NT2/D1 (cell line): Measurements from ENCODE around the gene DDX18.

Source experiments
- DNase-seq: peaks from one replicate; pipeline ENCODE4 v3.0.0-alpha.2; 2011; ENCODE audit warnings: low read depth, low spot score
- H3K27me3 ChIP-seq: 2 replicates; pipeline ENCODE4 v1.6.0; 2011; ENCODE audit warnings: mild to moderate bottlenecking; ENCODE audit not compliant: insufficient read length, insufficient read depth
- H3K36me3 ChIP-seq: 2 replicates; pipeline ENCODE4 v1.6.1; 2011; ENCODE audit warnings: mild to moderate bottlenecking, low read length, mixed read lengths; ENCODE audit not compliant: insufficient read depth, insufficient read length
- H3K4me1 ChIP-seq: 2 replicates; pipeline ENCODE4 v1.5.1; 2011; ENCODE audit not compliant: insufficient read depth, insufficient read length
- H3K4me3 ChIP-seq: 2 replicates; pipeline ENCODE4 v1.5.1; 2011; ENCODE audit warnings: low read depth; ENCODE audit not compliant: insufficient read length
- H3K9ac ChIP-seq: 2 replicates; pipeline ENCODE4 v1.6.0; 2011; ENCODE audit warnings: low read depth; ENCODE audit not compliant: insufficient read length
- H3K9me3 ChIP-seq: 2 replicates; pipeline ENCODE4 v1.5.1; 2011; ENCODE audit warnings: mild to moderate bottlenecking, low read length; ENCODE audit not compliant: insufficient read depth
- SUZ12 ChIP-seq: IDR thresholded peaks from 2 replicates; pipeline ENCODE4 v1.6.1; 2011; ENCODE audit not compliant: insufficient read length, insufficient read depth; ENCODE audit errors: extremely low read depth
- YY1 ChIP-seq: IDR thresholded peaks from 2 replicates; pipeline ENCODE4 v1.6.1; 2011; ENCODE audit not compliant: insufficient read length, insufficient read depth
- ZNF274 ChIP-seq: IDR thresholded peaks from 2 replicates; pipeline ENCODE4 v1.6.1; 2011; ENCODE audit warnings: mild to moderate bottlenecking, low read depth, low read length

Gene DDX18

DNA sequence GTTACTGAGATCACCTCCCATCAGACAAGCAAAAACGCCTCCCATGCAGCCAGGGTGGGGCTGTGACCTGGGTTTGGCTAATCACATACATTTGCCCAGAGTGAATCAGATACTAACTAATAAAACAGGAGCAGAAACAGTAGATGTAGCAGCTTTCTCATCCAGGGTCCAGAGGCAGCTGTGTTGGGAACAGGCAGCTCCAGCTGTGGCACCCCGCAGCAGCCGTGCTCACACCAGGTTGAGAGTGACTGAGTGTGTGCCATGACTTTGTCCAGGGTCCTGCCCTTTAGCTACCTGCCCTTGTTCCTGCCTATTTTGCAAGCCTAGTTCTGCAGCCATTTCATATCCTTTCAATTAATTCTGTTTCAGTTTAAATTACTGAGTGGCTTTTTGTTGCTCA lies 20.5 kb downstream of the DDX18 start:
- no peak for DNase-seq
- no peaks in the 10 kb centered on the region for H3K4me1 ChIP-seq
- no peak overlapping the region for H3K9ac ChIP-seq
- TF ChIP-seq YY1, result no peak
- no peak for TF ChIP-seq SUZ12
- TF ChIP-seq ZNF274, result no peak
- H3K4me3 ChIP-seq, result no peak overlapping the region
- H3K9me3 ChIP-seq, result no peaks in the 10 kb centered on the region
- peaks cover 8% of the 10 kb centered on the region for H3K27me3 ChIP-seq
- peaks cover 39% of the 10 kb centered on the region for H3K36me3 ChIP-seq

DNA sequence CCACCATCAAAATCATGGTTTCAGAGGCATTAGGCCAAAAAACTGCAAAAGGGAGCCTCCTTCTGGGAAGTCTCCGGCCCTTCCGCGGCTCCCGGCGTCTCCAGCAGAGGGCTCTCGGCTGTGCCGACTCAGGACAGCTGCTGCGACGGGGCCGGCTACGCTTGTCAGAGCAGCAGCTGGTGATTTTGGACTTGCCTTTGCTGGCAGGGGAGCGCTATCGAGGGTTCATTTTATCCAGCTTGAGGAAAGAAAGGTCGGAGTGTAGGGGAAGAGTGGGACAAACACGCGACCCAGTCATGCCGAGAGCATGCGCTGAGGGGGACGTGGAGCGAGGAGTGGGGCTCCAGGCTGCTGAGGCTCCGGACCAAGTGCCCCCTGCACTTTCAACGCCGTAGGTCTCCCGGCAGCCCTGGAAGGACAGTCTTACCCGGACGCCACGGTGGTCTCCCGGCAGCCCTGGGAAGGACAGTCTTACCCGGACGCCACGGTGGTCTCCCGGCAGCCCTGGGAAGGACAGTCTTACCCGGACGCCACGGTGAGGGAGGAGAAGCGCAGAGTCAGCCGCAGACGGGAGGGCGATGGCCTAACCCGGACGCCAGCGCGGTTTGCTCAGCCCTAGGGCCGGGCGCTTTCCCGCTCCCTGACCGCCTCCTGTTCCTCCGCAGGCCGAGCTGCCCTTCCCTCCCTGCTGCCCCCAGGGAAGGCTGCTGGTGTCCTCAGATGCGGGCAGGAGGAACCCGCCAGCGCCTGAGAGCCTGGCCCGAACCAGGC lies 21.7 kb downstream of the DDX18 start:
- Histone ChIP-seq H3K9ac (peak overlapping the region; percentile 68), H3K4me3 (peak overlapping the region; percentile 27), H3K27me3 (peaks cover 8% of the 10 kb centered on the region), H3K4me1 (no peaks in the 10 kb centered on the region), H3K36me3 (peaks cover 27% of the 10 kb centered on the region), H3K9me3 (no peaks in the 10 kb centered on the region)
- TF ChIP-seq SUZ12 (no peak), ZNF274 (no peak), YY1 (no peak)
- DNase-seq, result peak; percentile 79

DNA sequence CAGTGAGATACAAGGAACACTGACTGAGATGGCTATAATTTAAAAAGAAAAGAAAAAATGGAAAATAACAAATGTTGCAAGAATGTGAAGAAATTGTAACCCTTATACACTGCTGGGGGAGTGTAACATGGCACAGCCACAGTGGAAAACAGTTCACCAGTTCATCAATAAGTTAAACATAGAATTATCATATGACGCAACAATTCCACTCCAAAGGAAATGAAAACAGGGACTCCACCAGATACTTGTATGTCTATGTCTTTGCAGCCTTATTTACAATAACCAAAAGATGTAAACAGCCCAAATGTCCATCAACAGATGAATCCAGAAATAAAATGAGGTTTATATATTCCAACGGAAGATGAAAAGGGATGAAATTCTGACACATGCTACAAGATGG lies 30.8 kb downstream of the DDX18 start:
- no peak for DNase-seq
- Histone ChIP-seq H3K36me3 (no peaks in the 10 kb centered on the region), H3K4me3 (no peak overlapping the region), H3K27me3 (no peaks in the 10 kb centered on the region), H3K4me1 (no peaks in the 10 kb centered on the region), H3K9me3 (peaks cover 10% of the 10 kb centered on the region; the same call in 1 of the 2 replicates), H3K9ac (no peak overlapping the region)
- TF ChIP-seq YY1, result no peak
- TF ChIP-seq SUZ12, result no peak
- no peak for TF ChIP-seq ZNF274

DNA sequence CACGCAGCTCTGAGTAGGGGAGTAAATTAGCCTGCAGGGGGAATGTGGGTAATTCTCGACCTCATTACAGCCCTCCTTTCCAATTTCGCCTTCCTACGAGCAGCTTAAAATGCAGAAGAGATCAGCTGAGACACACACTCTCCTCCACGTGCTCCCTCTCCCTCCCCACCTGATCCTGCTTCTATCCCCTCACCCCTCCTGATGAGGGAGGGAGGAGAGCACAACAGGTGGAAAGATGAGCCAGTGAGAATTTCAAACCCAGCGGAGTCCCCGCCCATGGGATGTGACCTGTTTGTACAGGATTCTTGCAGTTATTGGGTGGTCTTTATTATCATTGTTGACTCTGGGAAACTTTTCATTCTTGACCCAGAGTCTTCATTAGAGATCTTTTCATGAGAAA lies 35.5 kb downstream of the DDX18 start:
- no peak overlapping the region for H3K9ac ChIP-seq
- no peak overlapping the region for H3K4me3 ChIP-seq
- no peaks in the 10 kb centered on the region for H3K36me3 ChIP-seq
- H3K4me1 ChIP-seq, result no peaks in the 10 kb centered on the region
- TF ChIP-seq ZNF274 (no peak), YY1 (no peak), SUZ12 (no peak)
- H3K9me3 ChIP-seq, result peaks cover 10% of the 10 kb centered on the region; the same call in 1 of the 2 replicates
- DNase-seq, result no peak
- H3K27me3 ChIP-seq, result no peaks in the 10 kb centered on the region

DNA sequence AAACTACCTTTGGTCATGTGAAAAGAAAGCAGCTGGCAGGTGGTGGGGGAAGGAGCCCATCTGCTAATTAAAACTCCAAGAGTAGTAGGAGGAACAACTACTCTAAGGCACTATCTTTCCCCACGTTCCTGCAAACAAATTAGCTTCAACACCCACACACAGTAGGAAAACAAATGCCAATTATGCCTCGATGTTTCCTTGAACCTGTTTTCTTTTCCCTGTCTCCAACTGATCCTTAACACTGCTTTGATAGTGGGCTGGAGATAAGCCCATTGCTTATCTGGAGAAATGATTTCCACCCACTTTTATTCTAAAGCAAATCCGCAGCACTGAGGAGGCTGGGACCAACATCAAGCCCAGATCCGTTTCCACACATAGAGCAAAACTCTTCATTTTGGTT lies 36.0 kb downstream of the DDX18 start:
- no peak for DNase-seq
- no peaks in the 10 kb centered on the region for H3K27me3 ChIP-seq

DNA sequence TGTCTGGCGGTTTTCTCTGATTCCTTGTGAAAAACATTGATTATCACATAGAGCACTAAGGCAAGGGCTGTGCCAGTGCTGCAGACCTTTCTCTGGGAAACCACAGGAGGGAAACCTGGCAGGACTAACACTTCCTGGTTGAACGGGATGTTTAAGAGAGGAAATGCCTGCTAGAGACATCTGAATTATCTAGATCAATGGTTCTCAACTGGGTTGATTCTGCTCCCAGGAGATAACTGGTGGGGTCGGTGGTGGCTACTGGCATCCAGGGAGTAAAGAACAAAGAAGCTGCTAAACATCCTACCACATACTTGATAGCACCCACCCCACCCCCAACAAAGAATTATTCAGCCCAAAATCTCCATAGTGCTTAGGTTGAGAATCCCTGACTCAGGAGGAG lies 37.5 kb downstream of the DDX18 start:
- DNase-seq, result no peak

More for the DNA sequence above, 36.0 kb downstream of the DDX18 start:
- H3K4me3 ChIP-seq, result no peak overlapping the region
- no peaks in the 10 kb centered on the region for H3K4me1 ChIP-seq
- TF ChIP-seq SUZ12 (no peak), ZNF274 (no peak), YY1 (no peak)
- no peak overlapping the region for H3K9ac ChIP-seq
- peaks cover 10% of the 10 kb centered on the region; the same call in 1 of the 2 replicates for H3K9me3 ChIP-seq
- H3K36me3 ChIP-seq, result no peaks in the 10 kb centered on the region

DNA sequence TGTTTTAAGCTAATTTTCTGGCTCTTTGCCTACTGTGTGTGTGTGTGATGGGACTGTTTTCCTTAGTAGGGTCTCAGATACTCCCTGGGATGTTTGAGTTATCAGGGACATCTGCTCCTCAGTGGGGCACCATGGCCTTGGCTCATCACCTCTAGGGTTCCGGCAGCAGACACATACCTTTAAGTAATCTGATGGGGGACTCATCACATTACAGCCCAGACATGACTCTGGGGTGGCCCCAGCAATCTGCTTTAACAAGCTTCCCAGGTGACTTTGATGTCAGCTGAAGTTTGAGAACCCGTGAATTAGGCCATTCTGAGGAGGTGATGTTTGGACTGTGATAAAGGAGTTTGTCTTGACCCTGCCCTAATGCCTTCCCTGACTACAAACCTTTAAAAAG lies 38.8 kb downstream of the DDX18 start:
- H3K36me3 ChIP-seq, result no peaks in the 10 kb centered on the region
- no peak overlapping the region for H3K9ac ChIP-seq
- no peaks in the 10 kb centered on the region for H3K9me3 ChIP-seq
- TF ChIP-seq SUZ12, result no peak
- TF ChIP-seq ZNF274, result no peak
- no peak for TF ChIP-seq YY1
- H3K27me3 ChIP-seq, result no peaks in the 10 kb centered on the region
- H3K4me3 ChIP-seq, result no peak overlapping the region
- no peak for DNase-seq
- H3K4me1 ChIP-seq, result no peaks in the 10 kb centered on the region

More for the DNA sequence above, 37.5 kb downstream of the DDX18 start:
- Histone ChIP-seq H3K27me3 (no peaks in the 10 kb centered on the region), H3K4me3 (no peak overlapping the region), H3K9me3 (peaks cover 10% of the 10 kb centered on the region; the same call in 1 of the 2 replicates), H3K4me1 (no peaks in the 10 kb centered on the region), H3K36me3 (no peaks in the 10 kb centered on the region), H3K9ac (no peak overlapping the region)
- TF ChIP-seq SUZ12, result no peak
- no peak for TF ChIP-seq YY1
- TF ChIP-seq ZNF274, result no peak
